Measurements from ENCODE around the gene TENT4A.

DNA sequence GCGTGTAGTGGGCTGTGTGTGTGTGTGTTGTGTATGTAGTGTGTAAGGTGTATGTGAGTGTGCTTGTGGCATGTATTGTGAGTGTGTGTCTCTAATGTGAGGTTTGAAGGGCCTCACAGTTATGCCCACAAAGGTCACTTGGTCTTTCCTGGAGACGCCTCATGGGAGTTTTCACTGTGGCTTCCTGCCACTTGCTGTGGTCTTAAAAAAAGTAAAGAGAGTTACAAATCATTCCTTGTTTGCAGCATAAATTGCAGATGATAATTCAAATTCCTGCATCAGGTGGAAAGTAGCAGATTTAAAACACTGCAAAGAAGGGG, 72.6 kb downstream of the TENT4A start:
- TF ChIP-seq, protein P1, sequence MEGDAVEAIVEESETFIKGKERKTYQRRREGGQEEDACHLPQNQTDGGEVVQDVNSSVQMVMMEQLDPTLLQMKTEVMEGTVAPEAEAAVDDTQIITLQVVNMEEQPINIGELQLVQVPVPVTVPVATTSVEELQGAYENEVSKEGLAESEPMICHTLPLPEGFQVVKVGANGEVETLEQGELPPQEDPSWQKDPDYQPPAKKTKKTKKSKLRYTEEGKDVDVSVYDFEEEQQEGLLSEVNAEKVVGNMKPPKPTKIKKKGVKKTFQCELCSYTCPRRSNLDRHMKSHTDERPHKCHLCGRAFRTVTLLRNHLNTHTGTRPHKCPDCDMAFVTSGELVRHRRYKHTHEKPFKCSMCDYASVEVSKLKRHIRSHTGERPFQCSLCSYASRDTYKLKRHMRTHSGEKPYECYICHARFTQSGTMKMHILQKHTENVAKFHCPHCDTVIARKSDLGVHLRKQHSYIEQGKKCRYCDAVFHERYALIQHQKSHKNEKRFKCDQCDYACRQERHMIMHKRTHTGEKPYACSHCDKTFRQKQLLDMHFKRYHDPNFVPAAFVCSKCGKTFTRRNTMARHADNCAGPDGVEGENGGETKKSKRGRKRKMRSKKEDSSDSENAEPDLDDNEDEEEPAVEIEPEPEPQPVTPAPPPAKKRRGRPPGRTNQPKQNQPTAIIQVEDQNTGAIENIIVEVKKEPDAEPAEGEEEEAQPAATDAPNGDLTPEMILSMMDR (conservative IDR thresholded peaks at IDR 0.05) = no peak
- no peak for TF ChIP-seq ZFX (IDR thresholded peaks at IDR 0.05)

Measured in C4-2B (cell line).